ENCODE measurements around the gene PRSS22.

PRSS22 gene, protein sequence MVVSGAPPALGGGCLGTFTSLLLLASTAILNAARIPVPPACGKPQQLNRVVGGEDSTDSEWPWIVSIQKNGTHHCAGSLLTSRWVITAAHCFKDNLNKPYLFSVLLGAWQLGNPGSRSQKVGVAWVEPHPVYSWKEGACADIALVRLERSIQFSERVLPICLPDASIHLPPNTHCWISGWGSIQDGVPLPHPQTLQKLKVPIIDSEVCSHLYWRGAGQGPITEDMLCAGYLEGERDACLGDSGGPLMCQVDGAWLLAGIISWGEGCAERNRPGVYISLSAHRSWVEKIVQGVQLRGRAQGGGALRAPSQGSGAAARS

DNA sequence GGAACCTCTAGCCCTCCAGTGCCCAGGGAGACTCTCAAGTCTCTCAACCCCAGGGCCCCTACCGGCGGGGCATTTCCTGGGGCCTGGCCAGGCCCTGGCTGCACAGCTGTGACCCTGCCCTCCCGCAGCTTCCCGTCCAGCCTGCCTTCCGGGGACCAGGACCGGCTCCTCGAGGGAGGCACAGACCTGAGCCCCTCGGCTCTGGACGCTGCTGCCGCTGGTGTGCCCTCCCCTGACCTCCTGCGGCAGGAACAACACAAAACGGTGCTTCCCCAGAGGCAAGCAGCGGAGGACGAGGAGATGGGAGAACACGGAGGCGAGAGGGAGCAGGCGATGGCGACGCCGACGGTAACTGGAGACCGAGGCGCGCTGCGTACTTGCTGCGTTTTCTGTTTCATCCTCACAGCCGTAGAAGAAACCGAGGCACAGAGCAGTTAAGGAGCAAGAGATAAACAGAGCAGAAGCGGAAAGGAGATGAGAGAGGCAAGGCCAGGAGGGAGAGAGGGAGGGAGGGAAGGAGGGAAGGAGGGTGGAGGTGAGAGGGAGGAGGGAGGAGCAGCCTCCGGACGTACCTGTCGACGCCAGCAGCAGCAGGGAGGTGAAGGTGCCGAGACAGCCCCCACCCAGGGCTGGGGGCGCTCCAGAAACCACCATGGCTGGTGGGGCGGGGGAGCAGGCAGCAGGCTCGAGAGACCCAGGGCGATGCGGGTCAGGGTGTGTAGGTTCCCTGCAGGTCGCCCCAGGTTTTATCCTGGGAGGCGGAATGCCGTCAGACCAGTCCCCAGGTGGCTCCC, at the start of gene PRSS22:
Gene PRSS22, minus strand, starts transcription at position 720 of the 794 bp plus-strand sequence. Its CDS starts 66 bp downstream, at position 654.
- DNase-seq: peak; percentile 38

DNA sequence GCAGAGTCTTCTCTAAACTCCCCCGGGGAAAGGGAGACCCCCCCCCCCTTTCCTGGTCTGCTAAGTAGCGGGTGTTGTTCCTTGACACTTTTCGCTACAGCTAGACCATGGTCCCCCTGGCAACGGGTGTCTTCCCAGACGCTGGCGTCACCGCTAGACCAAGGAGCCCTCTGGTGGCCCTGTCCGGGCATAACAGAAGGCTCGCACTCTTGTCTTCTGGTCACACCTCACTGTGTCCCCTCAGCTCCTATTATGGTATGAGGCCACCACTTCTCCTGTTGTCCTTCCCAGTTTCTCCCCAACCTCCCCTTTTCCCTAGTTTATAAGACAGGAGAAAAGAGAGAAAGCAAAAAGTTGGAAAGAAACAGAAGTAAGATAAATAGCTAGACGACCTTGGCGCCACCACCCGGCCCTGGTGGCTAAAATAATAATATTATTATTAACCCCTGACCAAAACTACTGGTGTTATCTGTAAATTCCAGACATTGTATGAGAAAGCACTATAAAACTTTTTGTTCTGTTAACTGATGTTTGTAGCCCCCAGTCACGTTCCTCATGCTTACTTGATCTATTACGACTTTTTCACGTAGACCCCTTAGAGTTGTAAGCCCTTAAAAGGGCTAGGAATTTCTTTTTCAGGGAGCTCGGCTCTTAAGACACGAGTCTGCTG, 49.2 kb upstream of the PRSS22 start:
- peak; percentile 64 for DNase-seq

DNA sequence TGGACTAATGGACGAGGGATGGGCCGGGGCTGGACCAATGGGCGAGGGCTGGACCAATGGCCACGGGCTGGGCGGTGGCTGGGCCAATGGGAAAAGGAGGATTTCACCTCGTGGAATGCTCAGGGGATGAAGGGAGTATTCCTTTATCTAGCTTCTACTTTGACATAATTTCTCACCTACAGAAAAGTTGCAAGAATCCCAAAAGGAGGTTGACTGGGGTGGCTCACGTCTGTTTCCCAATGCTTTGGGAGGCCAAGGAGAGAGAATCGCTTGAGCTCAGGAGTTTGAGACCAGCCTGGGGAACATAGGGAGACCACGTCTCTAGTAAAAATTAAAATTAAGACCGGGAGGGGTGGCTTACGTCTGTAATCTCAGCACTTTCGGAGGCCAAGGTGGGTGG, 48.0 kb upstream of the PRSS22 start:
- no peak for DNase-seq

DNA sequence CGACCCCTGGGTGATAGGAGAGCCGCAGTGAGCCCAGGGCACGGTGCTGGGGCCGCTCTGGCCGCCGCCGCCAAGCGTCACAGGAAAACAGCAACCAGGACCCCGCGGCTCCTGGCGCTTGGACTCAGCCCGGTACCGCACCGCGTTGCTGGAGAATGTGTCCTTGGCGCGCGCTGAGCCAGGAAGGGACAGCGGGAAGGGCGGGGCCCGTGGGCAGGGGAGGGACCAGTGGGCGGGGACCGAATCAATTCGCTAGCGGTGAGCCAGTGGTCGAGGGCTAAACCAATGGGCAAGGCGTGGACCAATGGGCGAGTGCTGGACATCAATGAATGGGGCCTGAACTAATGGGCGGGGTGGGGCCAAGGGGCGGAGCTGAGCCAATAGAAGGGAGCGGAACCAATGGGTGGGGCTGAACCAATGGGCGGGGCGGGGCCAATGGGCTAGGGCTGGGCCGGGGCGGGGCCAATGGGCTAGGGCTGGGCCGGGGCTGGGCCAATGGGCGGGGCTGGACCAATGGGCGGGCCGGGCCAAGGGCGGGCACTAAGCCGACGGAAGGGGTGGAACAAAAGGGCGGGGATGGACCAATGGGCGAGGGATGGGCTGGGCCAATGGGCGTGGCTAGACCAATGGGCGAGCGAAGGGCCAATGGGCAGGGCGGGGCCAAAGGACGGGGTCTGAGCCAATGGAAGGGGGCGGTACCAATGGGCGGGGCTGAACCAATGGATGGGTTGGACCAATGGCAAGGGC, 47.4 kb upstream of the PRSS22 start:
- peak; percentile 100 for DNase-seq

DNA sequence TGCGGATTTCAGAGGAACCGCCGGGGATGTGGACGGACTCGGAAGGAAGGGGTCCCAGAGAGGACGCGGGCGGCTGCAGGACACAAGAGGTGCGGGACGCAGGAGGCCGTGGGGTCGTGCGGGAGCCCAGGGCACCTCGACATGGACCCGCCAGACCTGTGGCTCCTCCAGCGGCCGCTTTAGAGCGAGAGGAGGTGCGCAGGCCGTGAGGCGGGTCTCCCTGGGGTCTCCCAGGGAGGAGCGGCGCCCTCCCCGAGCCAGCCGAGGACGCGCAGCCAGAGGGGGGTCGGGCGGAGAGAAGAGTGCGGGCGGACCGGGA, 46.9 kb upstream of the PRSS22 start:
- no peak for DNase-seq

DNA sequence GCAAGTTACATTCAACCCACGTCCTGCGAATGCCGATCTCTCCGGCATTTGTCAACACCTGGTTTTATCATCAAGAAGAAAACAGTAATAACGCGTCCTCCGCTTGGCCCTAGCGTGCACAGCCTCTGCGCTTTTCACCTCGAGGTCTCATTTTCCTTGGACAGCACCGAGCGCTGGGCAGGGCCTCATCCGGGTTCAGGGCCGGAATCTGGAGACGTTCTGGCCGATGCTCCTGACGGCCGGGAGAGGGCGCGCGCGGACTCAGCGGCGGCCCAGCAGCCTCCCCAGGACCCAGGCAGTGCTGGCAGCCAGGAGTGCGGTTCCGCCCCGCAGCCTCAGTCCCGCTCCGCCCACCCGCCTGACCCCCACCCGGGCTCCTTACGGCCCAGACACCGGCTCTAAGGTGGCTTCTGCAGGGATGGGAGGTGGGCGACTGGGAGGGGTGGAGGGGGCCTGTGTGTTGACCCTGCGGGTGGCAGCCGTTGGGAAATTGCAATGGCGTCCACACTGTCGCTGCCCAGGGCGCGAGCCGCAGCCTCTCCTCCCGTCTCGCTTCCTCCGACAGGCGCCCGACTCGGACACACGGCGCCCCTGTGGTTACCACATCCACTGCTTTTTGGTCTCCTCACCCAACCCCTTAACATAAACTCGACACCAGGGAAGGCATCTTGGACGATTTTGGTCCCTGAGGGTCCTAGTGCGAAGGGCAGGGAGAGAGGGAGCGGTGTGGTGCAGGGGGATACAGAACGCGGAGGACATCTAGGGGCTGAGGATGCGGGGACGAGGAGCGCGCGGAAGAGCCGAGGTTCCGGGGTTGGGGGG, 46.3 kb upstream of the PRSS22 start:
- peak; percentile 89 for DNase-seq

DNA sequence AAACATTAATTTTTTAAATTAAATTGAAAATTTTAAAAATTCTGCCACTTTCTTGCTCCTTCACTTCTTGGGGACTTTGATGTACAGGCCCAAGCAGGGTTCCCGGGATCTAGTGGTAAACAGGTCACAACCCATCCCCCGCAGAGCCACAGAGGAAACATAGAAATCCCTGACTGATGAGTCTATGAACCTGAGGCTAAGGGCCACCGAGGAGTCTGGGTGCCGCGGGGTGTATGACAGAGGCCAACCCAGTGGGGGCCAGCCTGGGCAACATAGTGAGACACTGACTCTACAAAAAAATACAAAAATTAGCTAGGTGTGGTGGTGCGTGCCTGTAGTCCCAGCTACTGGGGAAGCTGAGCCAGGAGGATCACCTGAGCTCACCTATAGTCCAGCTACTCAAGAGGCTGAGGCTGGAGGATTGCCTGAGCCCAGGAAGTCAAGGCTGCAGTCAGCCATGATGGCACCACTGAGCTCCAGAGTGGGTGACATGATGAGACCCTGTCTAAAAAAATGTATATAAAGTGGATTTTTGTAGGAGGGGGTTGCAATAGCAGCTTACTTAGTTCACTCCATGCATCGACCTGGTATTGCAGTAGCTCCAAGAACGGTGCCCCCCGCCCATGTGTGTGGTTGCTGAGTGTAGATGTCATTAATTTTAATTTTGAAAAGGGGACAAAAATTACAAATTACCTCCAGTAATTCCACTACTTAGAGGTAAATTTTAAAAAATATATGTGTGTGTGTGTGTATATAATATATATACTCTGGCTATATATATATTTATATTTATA, 44.6 kb upstream of the PRSS22 start:
- DNase-seq: no peak

DNA sequence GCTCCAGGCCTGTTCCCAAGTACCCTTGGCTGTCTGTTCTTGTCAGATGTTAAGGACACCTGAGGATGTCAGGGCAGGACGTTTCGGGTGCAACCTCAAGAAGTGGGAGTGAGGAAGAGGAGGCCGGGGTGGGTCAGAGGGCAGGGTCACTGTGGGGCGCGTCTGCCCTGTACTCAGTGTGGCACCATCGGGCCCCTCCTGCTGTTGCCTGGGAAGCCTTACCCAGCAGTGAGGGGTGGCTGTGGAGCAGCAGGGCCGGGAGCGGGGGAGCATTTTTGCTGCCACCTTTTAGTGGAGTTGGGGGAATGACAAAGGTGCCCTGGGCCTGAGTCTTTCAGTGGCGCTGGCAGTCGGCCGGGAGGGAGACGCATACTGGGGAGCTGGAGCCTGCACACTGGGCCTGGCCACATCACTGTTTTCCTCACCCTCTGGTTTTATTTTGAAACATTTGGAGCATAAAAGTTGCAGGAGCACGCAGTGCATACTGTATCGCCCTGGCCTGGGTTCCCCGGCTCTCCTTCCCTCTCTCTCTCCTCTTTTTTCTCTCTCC, 42.6 kb upstream of the PRSS22 start:
- no peak for DNase-seq

DNA sequence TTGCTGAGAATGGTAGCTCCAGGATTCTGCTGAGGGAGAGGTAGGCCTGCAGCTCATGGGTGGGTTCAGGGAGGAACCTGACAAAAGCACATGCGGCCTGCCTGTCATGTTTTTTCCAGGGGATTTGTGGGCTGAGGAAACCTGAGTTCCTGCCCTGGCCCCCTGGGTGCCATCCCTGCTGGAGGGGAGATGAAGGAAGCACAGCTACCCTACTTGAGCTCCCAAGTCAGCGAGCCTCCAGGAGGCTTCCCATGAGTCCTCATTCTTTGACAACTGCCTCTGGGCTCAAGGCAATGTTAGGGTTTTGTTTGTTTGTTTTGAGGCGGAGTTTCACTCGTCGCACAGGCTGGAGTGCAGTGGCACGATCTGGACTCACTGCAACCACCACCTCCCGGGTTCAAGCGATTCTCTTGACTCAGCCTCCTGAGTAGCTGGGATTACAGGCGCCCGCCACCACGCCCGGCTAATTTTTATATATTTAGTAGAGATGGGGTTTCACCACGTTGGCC, 41.6 kb upstream of the PRSS22 start:
- no peak for DNase-seq

DNA sequence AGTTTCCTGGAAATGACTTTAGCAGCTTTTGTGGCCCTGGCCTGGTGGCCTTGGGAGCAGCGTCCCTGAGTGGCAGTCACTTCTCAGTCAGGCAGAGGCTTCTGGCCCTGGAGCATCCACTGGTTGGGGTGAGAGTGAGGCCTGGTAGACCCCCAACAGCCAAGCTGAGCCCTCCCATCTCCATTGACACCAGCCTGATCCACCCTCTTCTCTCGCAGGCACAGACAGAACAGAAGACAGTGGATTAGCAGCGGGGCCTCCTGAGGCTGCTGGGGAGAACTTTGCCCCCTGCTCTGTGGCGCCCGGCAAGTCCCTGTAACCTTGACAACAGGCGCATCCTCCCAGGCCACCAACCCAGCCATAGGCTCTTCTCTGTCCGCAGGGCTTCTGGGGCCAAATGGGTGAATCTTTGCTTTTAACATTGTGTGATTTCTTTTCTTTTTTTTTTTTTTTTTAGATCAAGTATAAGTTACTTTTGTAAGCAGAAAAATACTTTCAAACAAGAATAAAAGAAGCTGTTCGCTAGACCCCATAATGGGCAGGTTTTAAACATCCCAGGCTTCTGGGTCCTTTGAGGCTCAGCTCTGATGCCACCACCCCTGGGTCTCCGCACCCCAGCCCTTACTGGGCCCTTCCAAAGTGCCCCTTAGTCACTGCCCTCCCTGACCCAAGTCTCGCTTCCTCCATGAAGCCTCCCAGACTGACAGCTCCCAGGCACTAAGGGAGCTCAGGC, 41.0 kb upstream of the PRSS22 start:
- DNase-seq: no peak

DNA sequence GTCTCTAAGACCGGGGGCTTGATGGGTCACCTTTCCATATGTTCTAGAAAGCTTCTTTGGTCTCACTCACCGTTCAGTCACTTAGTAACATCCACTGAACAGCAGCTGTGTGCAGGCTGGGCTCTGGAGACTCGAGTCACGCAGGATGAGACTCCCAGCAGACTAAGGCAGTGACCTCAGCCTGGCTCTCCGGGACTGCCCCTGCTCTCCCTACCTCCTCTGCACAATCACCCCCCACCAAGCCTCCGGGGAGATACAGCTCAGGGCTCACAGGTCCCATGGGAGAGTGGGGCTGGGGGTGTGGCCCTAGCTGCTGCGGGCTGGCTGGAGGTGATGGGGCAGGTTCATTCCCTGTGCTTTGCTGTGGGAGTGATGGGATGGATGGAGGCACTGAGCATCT, 39.1 kb upstream of the PRSS22 start:
- DNase-seq: no peak

DNA sequence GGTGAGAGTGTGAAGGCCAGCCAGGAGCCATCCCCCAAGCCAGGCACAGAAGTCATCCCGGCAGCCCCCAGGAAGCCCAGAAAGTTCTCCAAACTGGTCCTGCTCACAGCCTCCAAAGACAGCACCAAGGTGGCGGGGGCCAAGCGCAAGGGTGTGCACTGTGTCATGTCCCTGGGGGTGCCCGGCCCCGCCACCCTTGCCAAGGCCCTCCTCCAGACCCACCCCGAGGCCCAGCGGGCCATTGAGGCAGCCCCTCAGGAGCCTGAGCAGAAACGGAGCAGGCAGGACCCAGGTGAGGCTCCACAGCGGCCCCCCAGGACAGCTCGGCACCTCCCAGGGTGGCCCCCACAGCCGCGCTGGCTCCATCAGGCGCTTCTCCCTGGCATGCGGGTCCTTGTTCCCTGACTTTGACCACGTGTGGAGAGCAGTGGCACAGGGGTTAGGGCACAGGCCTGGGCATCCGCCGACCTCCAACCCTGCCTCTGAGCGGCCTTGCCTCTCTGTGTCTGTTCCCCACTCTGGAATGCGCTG, 38.6 kb upstream of the PRSS22 start:
- DNase-seq: no peak

DNA sequence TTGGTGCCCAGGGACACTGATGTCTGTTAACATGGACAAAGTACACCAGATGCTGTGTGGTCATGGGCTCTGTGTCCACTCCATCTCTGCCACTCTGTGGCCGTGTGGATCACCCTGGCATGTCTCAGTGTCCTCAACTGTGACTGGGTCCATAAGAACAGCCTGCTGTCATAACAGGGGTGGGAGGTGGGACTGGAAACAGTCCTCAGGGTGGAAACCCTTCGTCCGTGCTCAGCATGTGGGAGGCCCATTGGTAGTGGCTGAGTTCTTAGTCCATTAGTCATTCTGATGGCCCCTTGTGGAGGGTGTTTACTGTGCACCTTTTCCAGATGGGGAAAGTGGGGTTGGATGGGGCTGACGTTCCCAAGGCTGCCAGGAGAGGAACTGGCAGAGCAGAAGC, 37.8 kb upstream of the PRSS22 start:
- no peak for DNase-seq

DNA sequence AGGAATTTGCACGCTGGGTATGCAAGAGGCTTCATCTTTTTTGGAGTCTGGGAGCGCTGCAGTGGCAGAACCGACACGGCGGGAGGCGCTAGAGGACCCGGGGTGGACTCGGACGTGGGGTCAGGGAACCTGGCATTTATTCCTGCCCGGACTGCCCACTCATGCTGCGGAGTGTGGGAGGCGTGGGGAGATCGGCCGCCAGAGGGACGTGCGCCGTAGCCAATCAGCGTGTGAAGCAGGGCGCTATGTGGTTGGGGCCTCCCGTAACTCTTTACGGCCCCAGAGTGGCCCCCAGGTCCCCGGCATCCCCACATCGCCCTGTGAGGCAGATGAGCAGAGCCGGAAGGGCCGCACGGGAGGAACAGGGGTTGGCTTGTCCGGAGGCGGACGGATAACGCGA, 36.3 kb upstream of the PRSS22 start:
- no peak for DNase-seq

DNA sequence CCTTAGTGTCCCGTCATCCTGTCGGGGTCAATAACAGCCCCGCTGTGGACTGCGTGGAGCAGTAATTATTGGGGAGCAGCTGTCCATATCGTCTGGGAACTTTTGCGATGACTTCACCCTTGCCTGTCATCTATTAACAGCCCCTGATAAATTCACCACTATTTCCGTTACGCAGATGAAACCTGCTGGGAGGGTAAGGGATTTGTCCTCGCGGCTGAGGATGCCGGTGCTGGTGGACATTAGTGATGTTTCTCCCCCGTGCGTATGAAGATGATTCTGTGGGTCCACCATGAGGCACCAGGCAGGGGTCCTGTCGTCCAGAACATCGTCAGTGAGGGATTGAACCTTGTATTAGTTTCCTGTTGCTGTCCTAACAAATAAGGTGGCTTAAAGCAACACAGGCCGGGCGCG, 26.1 kb upstream of the PRSS22 start:
- DNase-seq: no peak

DNA sequence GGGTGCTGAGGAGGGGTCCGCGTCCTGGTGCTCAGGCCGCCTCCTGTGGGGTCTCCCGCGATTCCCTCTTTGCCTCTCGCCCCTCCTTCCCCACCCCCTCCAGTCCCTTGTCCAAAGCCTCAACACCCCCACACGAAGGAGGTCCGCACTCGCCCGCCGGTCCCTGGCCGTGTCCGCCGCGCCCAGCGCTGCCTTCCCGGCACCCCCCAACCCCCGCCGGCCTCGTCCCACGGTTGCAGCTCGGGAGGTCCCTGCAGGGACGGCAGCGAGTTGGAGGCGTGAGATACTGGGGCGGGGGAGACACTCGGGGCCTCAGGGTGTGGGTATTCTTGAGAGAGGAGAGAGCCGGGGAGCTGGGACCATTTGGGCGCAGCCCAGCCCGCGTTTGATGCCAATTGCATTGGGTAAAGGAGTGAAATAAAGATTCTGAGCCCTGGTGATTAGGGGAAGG, 25.5 kb upstream of the PRSS22 start:
- peak; percentile 36 for DNase-seq

DNA sequence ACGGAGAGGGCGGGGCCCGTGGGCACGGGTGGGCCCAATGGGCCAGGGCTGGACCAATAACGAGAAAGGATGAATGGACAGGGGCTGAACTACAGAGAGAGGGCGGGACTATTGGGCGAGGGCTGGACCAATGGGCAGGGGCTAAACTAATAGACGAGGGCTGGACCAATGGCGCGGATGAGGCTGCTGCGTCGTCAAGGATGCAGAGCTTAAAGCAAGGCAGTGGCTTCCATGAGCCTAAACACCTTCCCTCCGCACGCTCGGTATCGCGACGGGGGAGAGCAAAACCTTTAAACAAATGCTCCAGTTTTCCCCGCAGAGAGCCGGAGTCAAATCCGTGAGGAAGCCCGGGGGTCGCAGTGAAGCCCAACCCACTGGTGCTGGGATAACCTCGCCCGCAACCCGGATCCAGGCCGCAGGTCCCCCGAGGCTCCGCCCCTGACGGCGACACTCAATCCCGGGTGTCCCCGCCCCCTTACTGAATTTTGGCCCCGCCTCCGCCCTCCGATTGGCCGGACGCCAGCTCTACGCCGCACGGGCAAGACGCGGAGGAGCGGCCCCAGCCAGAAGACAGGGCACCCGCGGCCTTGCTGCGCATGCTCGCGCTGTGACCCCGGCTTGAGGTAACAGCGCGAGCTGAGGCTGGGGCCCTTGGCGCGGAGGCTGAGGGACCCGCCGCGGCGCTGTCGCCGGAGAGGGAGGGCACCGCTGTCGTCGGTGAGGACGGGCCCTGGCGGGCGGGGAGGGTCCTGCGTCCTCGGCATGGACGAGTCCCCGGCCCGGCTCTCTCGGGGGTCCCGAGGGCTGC, 24.9 kb upstream of the PRSS22 start, which contains the start of gene FLYWCH2:
Gene FLYWCH2, plus strand, starts transcription at position 566 of the 808 bp plus-strand sequence. CDS start 13,235 bp downstream, outside the sequence.
- peak; percentile 99 for DNase-seq

DNA sequence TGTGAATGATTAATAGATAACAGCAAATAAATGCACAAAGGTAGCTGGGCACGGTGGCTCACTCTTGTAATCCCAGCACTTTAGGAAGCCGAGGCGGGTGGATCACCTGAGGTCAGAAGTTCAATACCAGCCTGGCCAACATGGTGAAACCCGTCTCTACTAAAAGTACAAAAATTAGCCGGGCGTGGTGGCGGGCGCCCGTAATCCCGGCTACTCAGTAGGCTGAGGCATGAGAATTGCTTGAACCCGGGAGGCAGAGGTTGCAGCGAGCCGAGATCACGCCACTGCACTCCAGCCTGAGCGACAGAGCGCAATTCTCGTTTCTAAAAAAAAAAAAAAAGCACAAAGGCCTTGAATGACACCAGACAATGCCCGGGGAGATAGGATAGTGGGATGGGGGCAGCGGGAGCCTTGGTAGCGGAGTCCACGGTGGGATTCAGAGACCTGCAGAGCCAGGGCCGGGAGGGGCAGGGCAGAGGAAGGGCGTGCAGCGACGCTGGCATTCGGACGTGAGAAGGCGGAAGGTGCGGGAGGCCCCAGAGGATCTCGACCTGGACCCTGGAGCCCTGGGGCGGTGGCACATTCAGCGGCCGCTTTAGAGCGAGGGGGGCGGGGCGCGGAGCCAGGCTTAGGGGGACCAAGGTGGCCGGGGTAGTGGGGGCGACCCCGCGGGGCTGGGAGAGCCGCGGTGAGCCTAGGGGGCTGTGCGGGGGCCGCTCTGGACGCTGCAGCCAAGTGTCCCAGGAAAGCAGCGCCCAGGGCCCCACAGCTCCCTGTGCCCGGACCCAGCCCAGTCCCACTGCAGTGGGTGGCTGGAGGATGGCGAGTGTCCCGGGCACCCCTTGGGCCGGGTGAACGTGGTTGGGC, 24.0 kb upstream of the PRSS22 start:
- DNase-seq: peak; percentile 63

All from RPMI8226 (cell line).